ENCODE measurements around the gene F3. TPM values are rescaled to one million over a fixed set of nuclear protein-coding genes. Genes with fewer than 3 reads are reported as not detected.
A peak's percentile ranks its signal among the peaks of the same experiment; 100 is the strongest.

The F3 gene
- total RNA-seq, 1 experiment from 2014 or later = 8.0 TPM

DNA sequence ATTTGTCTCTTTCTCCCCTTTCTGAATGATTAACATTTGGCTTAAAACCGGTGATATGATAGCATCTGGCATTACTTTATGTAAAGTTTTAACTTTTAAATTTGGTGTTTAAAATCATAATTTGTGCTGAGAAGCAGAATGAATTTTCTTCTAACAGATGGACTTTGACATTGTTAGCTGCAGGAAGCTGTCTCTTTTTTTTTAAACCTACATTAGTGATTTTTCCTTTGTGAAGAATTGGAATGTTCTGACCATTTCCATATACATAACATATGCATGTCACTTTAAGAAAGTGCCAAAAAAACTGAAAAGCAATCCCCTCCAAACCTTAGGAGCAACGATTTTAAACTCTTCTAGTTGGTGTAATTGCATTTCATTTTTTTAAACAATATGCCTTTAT lies 22.2 kb downstream of the F3 start:
- POLR2A ChIA-PET (ENCODE audit: unreplicated experiment) = no interaction called here
- Histone ChIP-seq H3K4me1 (ENCODE audit: insufficient read depth, low read length) (no peaks in the 10 kb centered on the region), H3K9me3 (ENCODE audit: low read length) (no peaks in the 10 kb centered on the region), H3K9me2 (replicated peaks; ENCODE audit: low read length) (no peaks in the 10 kb centered on the region), H3K79me2 (ENCODE audit: low read length) (no peaks in the 10 kb centered on the region), H3K9ac (ENCODE audit: low read length) (no peak overlapping the region), H3K4me3 (ENCODE audit: low read length) (no peak overlapping the region), H3F3A (ENCODE audit: low read length, unreplicated experiment) (no peaks in the 10 kb centered on the region), H3K4me2 (ENCODE audit: low read length) (no peak overlapping the region), H3K27ac (ENCODE audit: low read length) (no peak overlapping the region), H2AFZ (ENCODE audit: low read length) (no peak overlapping the region), H4K20me1 (ENCODE audit: low read length) (no peaks in the 10 kb centered on the region), H3K27me3 (ENCODE audit: low read length) (no peaks in the 10 kb centered on the region), H3K36me3 (ENCODE audit: low read depth, low read length) (no peaks in the 10 kb centered on the region)
- BruUV-seq (replicated peaks) = no TSS peak
- DNase-seq (no peak), ATAC-seq (no peak)
- intact Hi-C loops (cut with micrococcal nuclease) = no loop called here
- TF ChIP-seq EZH2 (IDR thresholded peaks at IDR 0.05; ENCODE audit: low read length, unreplicated experiment) (no peak), EZH2phosphoT487 (IDR thresholded peaks at IDR 0.05; ENCODE audit: borderline replicate concordance, low read length) (no peak)
- TF ChIP-seq, protein P1, sequence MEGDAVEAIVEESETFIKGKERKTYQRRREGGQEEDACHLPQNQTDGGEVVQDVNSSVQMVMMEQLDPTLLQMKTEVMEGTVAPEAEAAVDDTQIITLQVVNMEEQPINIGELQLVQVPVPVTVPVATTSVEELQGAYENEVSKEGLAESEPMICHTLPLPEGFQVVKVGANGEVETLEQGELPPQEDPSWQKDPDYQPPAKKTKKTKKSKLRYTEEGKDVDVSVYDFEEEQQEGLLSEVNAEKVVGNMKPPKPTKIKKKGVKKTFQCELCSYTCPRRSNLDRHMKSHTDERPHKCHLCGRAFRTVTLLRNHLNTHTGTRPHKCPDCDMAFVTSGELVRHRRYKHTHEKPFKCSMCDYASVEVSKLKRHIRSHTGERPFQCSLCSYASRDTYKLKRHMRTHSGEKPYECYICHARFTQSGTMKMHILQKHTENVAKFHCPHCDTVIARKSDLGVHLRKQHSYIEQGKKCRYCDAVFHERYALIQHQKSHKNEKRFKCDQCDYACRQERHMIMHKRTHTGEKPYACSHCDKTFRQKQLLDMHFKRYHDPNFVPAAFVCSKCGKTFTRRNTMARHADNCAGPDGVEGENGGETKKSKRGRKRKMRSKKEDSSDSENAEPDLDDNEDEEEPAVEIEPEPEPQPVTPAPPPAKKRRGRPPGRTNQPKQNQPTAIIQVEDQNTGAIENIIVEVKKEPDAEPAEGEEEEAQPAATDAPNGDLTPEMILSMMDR (conservative IDR thresholded peaks at IDR 0.05; ENCODE audit: low read depth, low read length) = no peak
- CTCF ChIA-PET = no interaction called here

DNA sequence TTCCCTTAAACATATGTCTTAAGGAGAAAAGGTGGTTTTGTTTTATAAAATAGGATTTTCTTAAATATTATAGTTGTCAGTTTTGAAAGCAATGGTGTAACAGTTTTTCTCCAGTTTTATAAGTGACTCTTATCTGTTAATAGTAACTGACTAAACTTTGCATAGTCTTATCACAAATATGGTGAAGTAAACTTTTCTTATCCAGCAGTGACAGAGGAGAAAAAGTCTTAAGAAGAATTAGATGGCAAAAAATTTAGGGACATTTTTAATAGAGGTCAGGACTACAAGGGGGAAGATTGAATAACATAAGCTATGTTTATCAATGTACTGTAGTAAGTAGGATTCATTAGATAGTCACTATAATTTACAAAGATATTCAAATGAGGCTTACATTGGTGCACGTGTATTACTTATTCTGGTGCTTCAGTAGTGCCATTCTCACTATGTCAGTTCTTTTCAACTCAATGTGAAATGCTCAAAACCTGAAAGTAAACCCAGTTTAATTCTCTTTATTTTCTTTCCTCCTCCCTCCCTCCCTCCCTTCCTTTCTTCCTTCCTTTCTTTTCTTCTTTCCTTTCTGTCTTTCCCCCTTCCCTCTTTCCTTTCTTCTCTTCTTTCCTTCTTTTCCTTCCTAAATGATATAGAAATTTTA lies 26.1 kb downstream of the F3 start:
- Histone ChIP-seq H3F3A (ENCODE audit: low read length, unreplicated experiment) (no peaks in the 10 kb centered on the region), H3K9me3 (ENCODE audit: low read length) (no peaks in the 10 kb centered on the region), H3K4me3 (ENCODE audit: low read length) (no peak overlapping the region), H3K79me2 (ENCODE audit: low read length) (no peaks in the 10 kb centered on the region), H3K9me2 (replicated peaks; ENCODE audit: low read length) (no peaks in the 10 kb centered on the region), H3K4me2 (ENCODE audit: low read length) (no peak overlapping the region), H3K36me3 (ENCODE audit: low read depth, low read length) (no peaks in the 10 kb centered on the region; the same call in 1 of the 2 replicates), H2AFZ (ENCODE audit: low read length) (no peak overlapping the region), H3K4me1 (ENCODE audit: insufficient read depth, low read length) (no peaks in the 10 kb centered on the region), H3K9ac (ENCODE audit: low read length) (no peak overlapping the region), H4K20me1 (ENCODE audit: low read length) (no peaks in the 10 kb centered on the region), H3K27me3 (ENCODE audit: low read length) (no peaks in the 10 kb centered on the region), H3K27ac (ENCODE audit: low read length) (no peak overlapping the region)
- TF ChIP-seq EZH2phosphoT487 (IDR thresholded peaks at IDR 0.05; ENCODE audit: borderline replicate concordance, low read length) (no peak), EZH2 (IDR thresholded peaks at IDR 0.05; ENCODE audit: low read length, unreplicated experiment) (no peak)
- TF ChIP-seq, protein P1 (conservative IDR thresholded peaks at IDR 0.05; ENCODE audit: low read depth, low read length) = no peak
- CTCF ChIA-PET = no interaction called here
- DNase-seq (no peak), ATAC-seq (no peak)
- BruUV-seq (replicated peaks) = no TSS peak
- intact Hi-C loops (cut with micrococcal nuclease) = no loop called here
- POLR2A ChIA-PET (ENCODE audit: unreplicated experiment) = no interaction called here

DNA sequence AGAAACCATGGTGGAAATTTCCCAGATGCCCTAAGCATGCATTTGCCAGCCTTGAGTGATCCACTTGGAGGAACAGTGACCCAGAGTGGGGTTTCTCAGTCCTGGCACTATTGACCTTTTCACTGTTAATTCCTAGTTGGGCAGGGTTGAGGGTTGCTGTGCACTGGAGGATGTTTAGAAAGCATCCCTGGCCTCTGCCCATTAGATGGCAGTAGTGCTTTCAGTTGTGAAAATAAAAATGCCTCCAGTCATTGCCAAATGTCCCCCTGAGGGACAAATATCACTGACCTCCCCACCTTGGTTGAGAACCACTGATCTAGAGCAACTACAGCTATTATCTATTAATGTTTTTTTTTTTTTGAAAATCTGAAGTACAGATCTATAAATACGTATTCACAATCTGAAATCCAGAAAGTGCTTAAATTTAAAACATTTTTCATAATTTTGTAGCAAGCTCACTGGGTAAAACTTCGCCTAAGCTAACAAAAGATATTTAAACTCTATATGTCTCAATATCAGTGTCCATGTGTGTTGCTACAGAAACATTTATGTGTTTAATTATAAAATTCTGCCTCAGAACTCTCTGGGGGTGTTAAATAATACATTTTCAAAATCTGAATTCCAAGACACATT lies 27.3 kb downstream of the F3 start:
- ChIA-PET CTCF (interaction anchor here (0.6 to 0.7 kb wide), 3 partner anchors 138 to 528 kb away, joined by 3 to 5 read pairs (median 4); no protein-coding TSS in a partner anchor), POLR2A (ENCODE audit: unreplicated experiment) (no interaction called here)
- TF ChIP-seq, protein P1 (conservative IDR thresholded peaks at IDR 0.05; ENCODE audit: low read depth, low read length) = peak; percentile 85
- TF ChIP-seq EZH2 (IDR thresholded peaks at IDR 0.05; ENCODE audit: low read length, unreplicated experiment) = no peak
- Histone ChIP-seq H4K20me1 (ENCODE audit: low read length) (no peaks in the 10 kb centered on the region), H3K36me3 (ENCODE audit: low read depth, low read length) (no peaks in the 10 kb centered on the region; the same call in 1 of the 2 replicates), H3K4me1 (ENCODE audit: insufficient read depth, low read length) (no peaks in the 10 kb centered on the region), H3K27ac (ENCODE audit: low read length) (no peak overlapping the region), H2AFZ (ENCODE audit: low read length) (no peak overlapping the region), H3F3A (ENCODE audit: low read length, unreplicated experiment) (no peaks in the 10 kb centered on the region), H3K27me3 (ENCODE audit: low read length) (no peaks in the 10 kb centered on the region), H3K9me3 (ENCODE audit: low read length) (no peaks in the 10 kb centered on the region), H3K4me3 (ENCODE audit: low read length) (no peak overlapping the region), H3K4me2 (ENCODE audit: low read length) (no peak overlapping the region), H3K9ac (ENCODE audit: low read length) (no peak overlapping the region), H3K79me2 (ENCODE audit: low read length) (no peaks in the 10 kb centered on the region), H3K9me2 (replicated peaks; ENCODE audit: low read length) (no peaks in the 10 kb centered on the region)
- intact Hi-C loops (cut with micrococcal nuclease) = loop anchor here (1.0 kb wide), 1 partner anchor 291 kb away; no protein-coding TSS in a partner anchor
- DNase-seq (peak; percentile 53), ATAC-seq (peak; percentile 63; the same call in 1 of the 2 replicates)
- no TSS peak for BruUV-seq (replicated peaks)

Measured in PC-3 (cell line).